Fibroblast of peridontal ligament (primary cell): ENCODE measurements around the gene TCF7L1.

ENCODE experiments used
- DNase-seq: peaks from one replicate; pipeline ENCODE4 v3.0.0-alpha.2; 2010; ENCODE audit errors: extremely low read depth

TCF7L1 gene

DNA sequence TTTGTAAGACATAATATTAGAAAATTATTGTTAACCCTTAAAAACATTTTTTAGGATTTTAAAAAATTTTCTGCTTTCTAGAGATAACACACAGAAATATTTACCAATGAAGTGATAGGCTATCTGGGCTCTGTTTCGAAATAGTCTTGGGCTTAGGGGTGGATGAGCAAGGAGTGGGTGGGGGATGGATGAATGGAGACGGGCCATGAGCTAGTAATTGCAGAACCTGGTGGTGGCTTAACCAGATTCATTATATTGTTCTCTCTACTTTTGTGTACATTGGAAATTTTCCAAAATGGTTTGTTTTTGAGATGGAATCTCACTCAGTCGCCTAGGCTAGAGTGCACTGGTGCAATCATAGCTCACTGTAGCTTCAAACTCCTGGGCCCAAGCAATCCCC, 89.6 kb downstream of the TCF7L1 start:
- DNase-seq = no peak

DNA sequence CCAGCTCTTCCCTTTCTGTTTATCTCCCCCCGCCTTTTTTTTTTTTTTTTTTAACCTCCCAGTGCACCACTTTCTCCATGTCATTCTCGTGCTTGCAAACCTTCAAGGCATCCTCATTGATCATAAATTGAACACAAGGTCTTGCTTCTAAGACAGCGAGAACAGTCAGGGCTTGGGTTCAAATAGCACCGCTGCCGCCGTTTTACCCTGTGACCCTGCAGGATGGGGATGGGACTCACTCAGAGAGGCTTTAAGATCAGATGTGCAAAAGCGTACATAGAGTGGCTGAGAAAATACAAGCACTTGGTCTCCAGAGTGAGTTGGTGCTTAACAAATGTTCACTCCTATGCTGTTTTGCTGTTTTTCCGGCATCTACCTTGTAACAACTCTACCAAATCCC, 93.6 kb downstream of the TCF7L1 start:
- DNase-seq = no peak

- no peak for DNase-seq
These were observed 97.7 kb downstream of the TCF7L1 start for GRCh38 chr2:85230679-85231467.

DNA sequence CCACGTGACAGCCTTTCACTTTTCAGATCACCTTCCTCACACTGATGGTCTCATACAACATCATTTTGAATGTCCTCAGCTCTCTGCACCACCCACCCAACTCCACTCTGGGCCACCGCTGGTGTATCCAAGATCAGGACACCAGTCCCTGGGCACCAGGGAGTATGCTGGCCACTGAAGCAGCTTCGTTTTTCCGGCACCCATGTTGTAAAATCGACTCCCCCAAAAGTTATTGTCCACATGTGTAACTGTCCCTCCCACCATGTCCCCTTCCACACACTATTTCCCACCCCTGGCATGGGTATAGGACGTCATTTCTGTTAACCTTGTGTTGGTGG, 98.2 kb downstream of the TCF7L1 start:
- DNase-seq = no peak

GRCh38 chr2:85231952-85232351, 98.8 kb downstream of the TCF7L1 start:
- DNase-seq = no peak

- no peak for DNase-seq
These were observed 101.7 kb downstream of the TCF7L1 start for GRCh38 chr2:85234868-85235267.

DNA sequence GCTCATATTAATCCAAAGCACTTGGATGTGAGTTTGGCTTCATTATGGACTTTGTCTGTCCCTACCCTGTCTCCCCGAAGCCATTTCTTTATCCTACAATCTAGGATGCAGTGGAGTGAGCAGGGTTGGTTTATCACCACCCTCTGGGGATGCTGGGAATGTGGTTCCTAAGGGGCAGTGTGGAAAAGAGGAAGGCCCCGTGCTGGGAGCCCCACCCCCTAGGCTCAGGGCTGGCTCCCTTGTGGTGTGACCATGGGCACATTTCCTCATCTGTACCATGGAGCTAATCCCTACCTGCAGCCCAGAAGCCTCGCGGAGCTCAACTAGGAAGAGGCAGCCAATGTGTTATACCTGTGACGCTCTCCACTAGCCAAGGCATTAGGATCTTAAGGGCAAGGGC, 102.1 kb downstream of the TCF7L1 start:
- no peak for DNase-seq

DNA sequence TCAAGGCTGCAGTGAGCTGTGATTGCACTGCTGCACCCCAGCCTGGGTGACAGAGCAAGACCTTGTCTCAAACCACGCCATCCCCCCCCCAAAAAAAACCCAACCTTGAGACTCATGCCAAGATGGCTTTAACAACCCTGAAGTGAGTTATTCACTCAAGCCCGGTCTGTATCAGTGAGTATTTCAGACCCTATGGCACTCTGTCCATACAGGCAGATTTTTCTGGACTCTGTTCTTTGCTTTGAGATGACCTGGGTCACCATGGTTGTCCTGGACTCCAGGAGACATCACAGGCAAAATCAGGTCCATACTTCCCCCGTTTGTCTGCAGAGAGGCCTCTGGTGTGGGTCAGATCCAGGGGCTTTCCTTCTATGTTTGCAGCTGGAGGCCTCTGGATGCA, 102.9 kb downstream of the TCF7L1 start:
- no peak for DNase-seq

DNA sequence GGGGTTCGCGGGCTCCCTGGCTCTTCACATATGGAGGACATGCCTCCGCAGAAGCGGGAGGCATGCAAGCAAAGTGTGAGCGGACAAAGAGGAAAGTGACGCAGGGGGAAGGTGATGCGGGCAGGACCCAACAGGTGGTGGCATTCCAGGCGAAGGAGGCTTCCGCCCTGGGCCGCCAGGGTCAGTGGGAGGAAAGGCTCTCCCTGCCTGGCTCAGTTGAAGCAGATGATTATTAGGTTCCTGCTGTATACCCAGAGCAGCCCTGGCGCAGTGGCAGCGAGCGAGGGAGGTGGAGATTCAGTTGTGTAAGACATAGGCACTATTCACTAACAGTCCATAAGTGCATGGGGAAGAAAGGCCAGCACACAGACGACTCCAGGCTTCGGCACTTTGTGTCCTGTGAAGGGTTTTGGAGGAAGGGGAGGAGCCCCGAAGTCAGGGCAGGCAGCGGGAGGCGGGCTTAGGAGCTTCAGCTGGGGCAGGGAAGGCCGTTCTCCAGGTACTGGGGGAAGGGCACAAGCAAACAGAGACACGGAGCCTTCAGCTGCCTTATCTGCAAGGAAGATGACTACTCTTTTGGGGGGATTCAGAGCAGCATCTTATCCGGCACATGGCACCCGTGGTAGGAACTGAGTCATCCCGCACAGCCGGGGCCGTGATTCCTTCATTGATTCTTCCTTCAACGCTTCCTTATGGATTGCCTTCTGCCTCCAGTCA, 104.8 kb downstream of the TCF7L1 start:
- DNase-seq = no peak

DNA sequence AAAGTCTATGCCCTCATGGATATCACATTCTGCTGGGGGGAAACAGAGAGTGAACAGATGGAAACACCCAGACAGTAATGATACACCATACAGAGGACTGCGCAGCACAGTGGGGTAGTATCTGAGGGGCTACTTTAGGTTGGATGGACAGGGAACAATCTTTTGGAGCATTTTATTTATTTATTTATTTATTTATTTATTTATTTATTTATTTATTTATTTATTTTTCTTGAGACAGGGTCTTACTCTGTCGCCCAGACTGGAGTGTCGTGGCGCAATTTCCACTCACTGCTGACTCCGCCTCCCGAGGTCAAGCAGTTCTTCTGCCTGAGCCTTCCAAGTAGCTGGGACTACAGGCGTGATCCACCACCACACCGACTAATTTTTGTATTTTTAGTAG, 105.4 kb downstream of the TCF7L1 start:
- no peak for DNase-seq

GRCh38 chr2:85239102-85239501, 105.9 kb downstream of the TCF7L1 start:
- no peak for DNase-seq

DNA sequence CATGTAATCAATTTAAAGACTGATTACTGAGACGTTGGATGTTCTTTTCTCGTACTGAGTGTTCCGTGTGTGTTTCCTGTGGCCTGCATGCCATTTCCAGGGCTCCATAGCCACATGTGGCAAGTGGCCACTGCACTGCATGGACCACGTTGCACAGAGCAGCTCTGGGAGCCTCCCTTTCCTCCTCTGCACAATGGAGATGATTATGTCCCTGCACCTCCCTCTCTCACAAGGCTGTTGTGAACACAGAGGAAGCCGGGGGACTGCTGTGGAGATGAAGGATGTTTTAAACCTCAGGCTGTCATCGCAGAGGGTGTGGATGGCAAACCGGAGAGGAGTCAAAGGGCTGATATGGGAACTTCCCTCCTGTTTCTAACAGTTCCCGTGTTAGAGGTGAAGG, 106.9 kb downstream of the TCF7L1 start:
- DNase-seq = no peak

DNA sequence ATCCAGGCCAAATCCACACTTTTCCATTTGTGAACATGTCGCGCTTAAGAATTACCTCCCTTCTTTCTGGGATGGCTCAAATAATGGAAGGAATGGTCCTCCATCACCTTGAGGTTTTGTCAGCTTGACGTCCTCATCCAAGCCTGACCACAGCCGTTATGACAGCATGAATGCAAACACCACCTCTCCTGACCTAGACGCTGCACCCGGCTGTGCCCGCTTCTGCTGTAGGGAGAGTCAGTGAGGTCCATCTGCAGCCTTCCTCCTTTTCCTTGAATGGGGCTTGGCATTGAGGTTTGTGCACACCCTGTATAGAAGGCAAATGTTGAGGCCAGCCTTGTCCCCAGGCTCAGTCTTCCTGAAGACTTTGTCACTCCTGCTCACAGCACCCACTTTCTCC, 109.1 kb downstream of the TCF7L1 start:
- DNase-seq = no peak

- DNase-seq = no peak
These were observed 110.2 kb downstream of the TCF7L1 start for GRCh38 chr2:85243101-85244072.

DNA sequence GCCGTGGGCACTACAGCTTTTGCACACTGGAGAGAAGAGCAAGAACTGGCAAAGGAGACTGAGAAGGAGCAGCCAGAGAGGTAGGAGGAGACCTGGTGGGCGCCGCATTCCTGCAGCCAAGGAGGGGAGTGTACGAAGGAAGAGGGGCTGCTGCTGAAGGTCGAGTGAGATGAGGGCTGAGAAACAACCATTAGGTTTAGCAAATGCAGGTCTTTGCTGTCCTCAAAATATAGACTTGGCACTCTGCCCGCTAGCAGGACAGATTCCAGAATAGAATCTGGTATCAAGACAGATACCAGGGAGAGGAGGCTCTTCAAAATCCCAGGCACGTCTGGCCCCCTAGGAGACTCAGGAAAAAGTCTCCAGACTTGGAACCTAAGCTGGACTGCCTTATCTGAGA, 111.6 kb downstream of the TCF7L1 start:
- DNase-seq = no peak

DNA sequence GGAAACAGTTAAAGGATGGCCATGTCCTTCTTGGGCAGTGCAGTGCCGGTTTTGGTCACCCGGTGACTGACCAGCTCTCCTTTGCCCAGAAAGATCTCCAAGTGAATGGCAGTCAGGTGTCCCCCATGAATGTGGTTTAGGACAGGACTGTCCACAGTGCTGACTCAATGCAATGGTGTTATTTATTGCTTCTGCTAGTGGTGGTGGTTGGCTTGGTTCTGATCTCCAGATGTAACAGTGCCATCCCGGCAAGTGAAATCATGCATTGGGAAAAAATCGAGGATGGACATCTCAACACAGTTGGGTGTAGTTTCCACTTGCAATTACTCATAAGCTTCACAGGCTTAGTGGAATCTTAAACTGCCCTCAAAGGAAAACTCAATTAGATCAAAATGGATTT, 112.7 kb downstream of the TCF7L1 start:
- DNase-seq = no peak

- DNase-seq = no peak
These were observed 113.2 kb downstream of the TCF7L1 start for GRCh38 chr2:85246348-85246747.

- DNase-seq = no peak
These were observed 114.4 kb downstream of the TCF7L1 start for GRCh38 chr2:85247610-85248009.

GRCh38 chr2:85248773-85249509, 115.7 kb downstream of the TCF7L1 start:
- peak; percentile 97 for DNase-seq

DNA sequence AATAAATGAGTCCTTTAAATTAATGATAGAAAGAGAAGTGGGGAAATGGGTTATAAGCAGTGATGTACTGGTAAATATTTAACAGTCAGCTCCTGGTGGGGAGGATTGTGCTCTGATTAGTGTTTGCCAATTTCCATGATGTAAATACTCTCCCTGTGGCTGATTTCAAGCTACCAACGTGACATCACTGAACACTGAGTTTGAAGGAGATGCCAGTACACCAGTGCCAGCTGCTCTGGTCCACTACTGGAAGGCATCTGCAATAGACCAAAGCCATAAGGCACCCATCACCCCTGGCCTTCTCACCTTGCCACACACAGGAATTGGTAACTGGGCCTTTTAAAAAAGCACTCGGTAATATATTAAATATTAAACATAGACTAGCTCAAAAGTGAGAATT, 116.9 kb downstream of the TCF7L1 start:
- DNase-seq = peak; percentile 81

DNA sequence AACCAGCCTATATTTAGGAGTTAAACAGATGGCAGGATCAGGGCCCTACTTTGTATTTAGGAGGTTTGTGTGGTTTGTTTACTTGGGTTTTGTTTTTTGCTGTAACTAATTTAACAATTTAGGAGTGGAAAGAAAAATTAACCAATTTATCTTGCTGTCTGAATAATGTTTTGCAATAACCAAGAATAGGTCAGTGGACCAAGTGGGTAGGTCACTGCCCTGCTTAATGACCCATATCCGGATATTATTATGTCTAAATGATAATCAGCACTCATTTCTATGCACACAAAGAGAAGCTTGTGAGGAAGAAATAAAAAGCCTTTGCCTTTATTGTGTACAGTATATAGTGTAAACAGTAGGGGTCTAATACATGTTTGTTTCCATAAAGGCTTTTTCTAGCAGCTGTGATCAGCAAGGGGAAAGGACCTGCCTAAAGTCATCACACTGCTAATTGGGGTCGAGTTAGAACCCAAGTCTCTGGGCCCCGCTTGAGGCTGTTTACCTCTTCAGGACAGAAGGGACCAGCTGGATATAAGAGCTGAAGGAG, 118.0 kb downstream of the TCF7L1 start:
- no peak for DNase-seq
